Endodermal cell (in vitro differentiated cells): ENCODE data around the gene LCN2. TPM values are rescaled to one million over a fixed set of nuclear protein-coding genes. Genes with fewer than 3 reads are reported as not detected.

Experiments used
- DNase-seq: peaks from one replicate; pipeline ENCODE4 v3.0.0-alpha.2; 2017
- H3K27ac ChIP-seq: 2 replicates; pipeline ENCODE4 v1.5.1; 2013; ENCODE audit warnings: mild to moderate bottlenecking, low read depth, low read length, moderate library complexity
- H3K27me3 ChIP-seq: 2 replicates; pipeline ENCODE4 v1.6.1; 2013; ENCODE audit warnings: mild to moderate bottlenecking, low read length, moderate library complexity; ENCODE audit not compliant: insufficient read depth, control insufficient read depth, poor library complexity, severe bottlenecking
- H3K36me3 ChIP-seq: 2 replicates; pipeline ENCODE4 v1.7.0; 2013; ENCODE audit warnings: mild to moderate bottlenecking, low read length, moderate library complexity; ENCODE audit not compliant: control insufficient read depth, insufficient read depth
- H3K4me1 ChIP-seq: one replicate; pipeline ENCODE4 v1.7.0; 2013; ENCODE audit warnings: low read length; ENCODE audit not compliant: control insufficient read depth, insufficient read depth
- H3K4me3 ChIP-seq: 2 replicates; pipeline ENCODE4 v1.5.1; 2013; ENCODE audit warnings: mild to moderate bottlenecking, low read length, moderate library complexity
- H3K9ac ChIP-seq: 2 replicates; pipeline ENCODE4 v1.6.1; 2013; ENCODE audit warnings: mild to moderate bottlenecking, low read length, moderate library complexity; ENCODE audit not compliant: poor library complexity, severe bottlenecking; ENCODE audit errors: extremely low read depth
- H3K9me3 ChIP-seq: 2 replicates; pipeline ENCODE4 v1.6.1; 2013; ENCODE audit warnings: mild to moderate bottlenecking, low read length, moderate library complexity; ENCODE audit not compliant: control insufficient read depth
- H3K27ac Mint-ChIP-seq: 2 replicates; pipeline ENCODE4 v1.8.0; 2020; ENCODE audit warnings: mixed read lengths
- H3K27me3 Mint-ChIP-seq: 2 replicates; pipeline ENCODE4 v1.8.0; 2021; ENCODE audit warnings: mild to moderate bottlenecking, mixed read lengths; ENCODE audit not compliant: insufficient read depth
- H3K36me3 Mint-ChIP-seq: 2 replicates; pipeline ENCODE4 v1.8.0; 2020; ENCODE audit warnings: low read depth, mixed read lengths
- H3K4me1 Mint-ChIP-seq: 2 replicates; pipeline ENCODE4 v1.8.0; 2020; ENCODE audit warnings: mixed read lengths
- H3K4me3 Mint-ChIP-seq: 2 replicates; pipeline ENCODE4 v1.8.0; 2020; ENCODE audit warnings: mild to moderate bottlenecking, moderate library complexity, mixed read lengths
- H3K9me3 Mint-ChIP-seq: 2 replicates; pipeline ENCODE4 v1.8.0; 2020; ENCODE audit warnings: mild to moderate bottlenecking, mixed read lengths
- WGBS, 2 experiments: methylation state at CpG; one replicate each; pipeline versions ENCODE4 v1.1.5 to v1.1.7; 2013; ENCODE audit warnings: missing lambda C conversion rate in 2 of 2, mixed read lengths in 1 of 2; ENCODE audit not compliant: insufficient coverage in 1 of 2, insufficient read length in 1 of 2; 5-methylcytosine and 5-hydroxymethylcytosine counted together
- long read RNA-seq, 4 experiments: library from polyadenylated mRNA in 2 of 4; library from RNA in 1 of 4; library from capped mRNA in 1 of 4; stranded (forward) in 3 of 4; unstranded in 1 of 4; transcript quantifications; one replicate each; pipeline ENCODE4 v2.0.0, GENCODE V29; 2020 to 2021; ENCODE audit warnings: inconsistent platforms in 1 of 4
- polyA plus RNA-seq, 2 experiments: library from polyadenylated mRNA; stranded (reverse); fragments of 50-300 nt; gene quantifications; one replicate each; pipeline ENCODE4 v1.2.3, GENCODE V29; 2013
- total RNA-seq, 2 donors: library from RNA; stranded (reverse); fragmentation: NEBNext Ultra II Directional in 1 of 2; extraction: Animal tissue kit (Norgen Biotek cat#: 25700) in 1 of 2; gene quantifications; 2 replicates in 1 of 2; 3 replicates in 1 of 2; pipeline ENCODE4 v1.2.1, GENCODE V29; 2021
- TF ChIP-seq, protein P1 (sequence below): fragments of 200-600 bp; sonication (generic); conservative IDR thresholded peaks from 2 replicates; pipeline ENCODE4 v1.5.0; 2021; ENCODE audit warnings: antibody characterized with exemption, mild to moderate bottlenecking

LCN2 gene
- not detected for total RNA-seq
- polyA plus RNA-seq (2013, experiment 1 of 2), result not detected
- polyA plus RNA-seq (2013, experiment 2 of 2), result not detected
- long read RNA-seq, experiment 1, result 0 reads
- long read RNA-seq, experiment 2, result 0 reads
- long read RNA-seq, experiment 3, result 0 reads
- long read RNA-seq, experiment 4, result 0 reads

DNA sequence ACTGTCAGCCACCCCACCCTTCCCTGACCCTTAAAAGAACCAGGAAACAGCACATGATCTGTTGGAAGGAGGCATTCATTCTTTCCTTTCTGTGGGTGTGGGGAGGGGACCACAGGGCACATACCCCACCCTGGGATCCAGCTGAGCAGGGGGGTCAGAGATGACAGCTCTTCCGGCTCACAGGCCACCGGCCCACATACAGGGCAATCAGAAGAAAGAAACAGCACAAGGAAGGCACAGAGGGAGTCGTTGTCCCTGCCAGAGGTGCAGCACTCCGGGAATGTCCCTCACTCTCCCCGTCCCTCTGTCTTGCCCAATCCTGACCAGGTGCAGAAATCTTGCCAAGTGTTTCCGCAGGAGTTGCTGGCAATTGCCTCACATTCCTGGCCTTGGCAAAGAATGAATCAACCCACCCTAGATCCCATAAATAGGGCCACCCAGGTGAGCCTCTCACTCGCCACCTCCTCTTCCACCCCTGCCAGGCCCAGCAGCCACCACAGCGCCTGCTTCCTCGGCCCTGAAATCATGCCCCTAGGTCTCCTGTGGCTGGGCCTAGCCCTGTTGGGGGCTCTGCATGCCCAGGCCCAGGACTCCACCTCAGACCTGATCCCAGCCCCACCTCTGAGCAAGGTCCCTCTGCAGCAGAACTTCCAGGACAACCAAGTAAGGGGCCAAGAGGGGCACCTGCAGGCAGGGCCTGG, at the start of gene LCN2:
Gene LCN2, plus strand, starts transcription at position 453 of the 701 bp plus-strand sequence. Its CDS starts 73 bp downstream, at position 526.
- no peaks in the 10 kb centered on the region for H3K27me3 ChIP-seq
- peak; percentile 41 for DNase-seq
- Mint-ChIP-seq H3K27me3 (peaks cover 7% of the 10 kb centered on the region), H3K9me3 (no peaks in the 10 kb centered on the region), H3K27ac (peak within 1 kb of the TSS; percentile 30), H3K4me3 (no peak within 1 kb of the TSS), H3K36me3 (no peaks in the 10 kb centered on the region), H3K4me1 (peaks cover 3% of the 10 kb centered on the region)
- H3K4me1 ChIP-seq, result no peaks in the 10 kb centered on the region
- H3K36me3 ChIP-seq, result no peaks in the 10 kb centered on the region
- no peaks in the 10 kb centered on the region for H3K9me3 ChIP-seq
- no peak within 1 kb of the TSS for H3K4me3 ChIP-seq
- 69 to 89% methylated on average over 5 to 9 of the region's 9 CpGs for WGBS, 2 experiments
- TF ChIP-seq, protein P1, sequence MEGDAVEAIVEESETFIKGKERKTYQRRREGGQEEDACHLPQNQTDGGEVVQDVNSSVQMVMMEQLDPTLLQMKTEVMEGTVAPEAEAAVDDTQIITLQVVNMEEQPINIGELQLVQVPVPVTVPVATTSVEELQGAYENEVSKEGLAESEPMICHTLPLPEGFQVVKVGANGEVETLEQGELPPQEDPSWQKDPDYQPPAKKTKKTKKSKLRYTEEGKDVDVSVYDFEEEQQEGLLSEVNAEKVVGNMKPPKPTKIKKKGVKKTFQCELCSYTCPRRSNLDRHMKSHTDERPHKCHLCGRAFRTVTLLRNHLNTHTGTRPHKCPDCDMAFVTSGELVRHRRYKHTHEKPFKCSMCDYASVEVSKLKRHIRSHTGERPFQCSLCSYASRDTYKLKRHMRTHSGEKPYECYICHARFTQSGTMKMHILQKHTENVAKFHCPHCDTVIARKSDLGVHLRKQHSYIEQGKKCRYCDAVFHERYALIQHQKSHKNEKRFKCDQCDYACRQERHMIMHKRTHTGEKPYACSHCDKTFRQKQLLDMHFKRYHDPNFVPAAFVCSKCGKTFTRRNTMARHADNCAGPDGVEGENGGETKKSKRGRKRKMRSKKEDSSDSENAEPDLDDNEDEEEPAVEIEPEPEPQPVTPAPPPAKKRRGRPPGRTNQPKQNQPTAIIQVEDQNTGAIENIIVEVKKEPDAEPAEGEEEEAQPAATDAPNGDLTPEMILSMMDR, result no peak
- H3K27ac ChIP-seq, result no peak within 1 kb of the TSS
- no peak within 1 kb of the TSS for H3K9ac ChIP-seq

DNA sequence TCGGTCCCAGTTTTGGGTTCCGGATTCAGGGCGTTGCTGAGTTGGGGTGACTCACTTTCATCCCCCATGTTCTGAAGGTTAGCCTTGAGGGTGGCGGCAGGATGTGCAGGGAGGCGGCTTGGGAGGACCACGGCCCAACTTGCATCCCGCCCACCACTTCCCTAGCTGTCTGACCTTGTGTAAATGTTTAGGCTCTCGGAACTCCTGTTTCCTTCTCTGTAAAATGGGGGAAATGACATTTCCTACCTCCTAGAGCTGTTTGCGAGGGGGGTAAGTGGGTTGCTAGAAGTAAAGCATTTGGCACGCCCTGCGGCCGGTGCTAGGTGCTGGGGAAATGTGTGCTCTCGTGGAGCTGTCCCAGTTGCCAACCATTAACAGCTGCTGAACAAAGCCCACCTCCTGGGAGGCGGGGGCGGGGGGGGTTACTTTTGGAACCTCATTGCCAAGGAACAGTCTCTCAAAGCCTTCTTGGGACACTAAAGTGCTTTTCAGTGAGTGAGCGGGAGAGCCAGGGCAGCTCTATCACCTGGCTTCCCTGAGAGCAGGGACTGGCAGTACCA, 49.2 kb upstream of the LCN2 start:
- no peak overlapping the region for H3K27ac ChIP-seq
- no peak overlapping the region for H3K9ac ChIP-seq
- WGBS, 2 experiments, result 92 to 93% methylated on average over 12 to 16 of the region's 16 CpGs
- no peak overlapping the region for H3K4me3 ChIP-seq
- H3K9me3 Mint-ChIP-seq, result no peaks in the 10 kb centered on the region
- H3K36me3 ChIP-seq, result peaks cover 39% of the 10 kb centered on the region
- TF ChIP-seq, protein P1, result no peak
- peaks cover 19% of the 10 kb centered on the region for H3K4me1 Mint-ChIP-seq
- no peaks in the 10 kb centered on the region for H3K27me3 Mint-ChIP-seq
- H3K36me3 Mint-ChIP-seq, result peaks cover 31% of the 10 kb centered on the region
- H3K4me3 Mint-ChIP-seq, result peak overlapping the region; percentile 68
- no peak for DNase-seq
- no peaks in the 10 kb centered on the region for H3K27me3 ChIP-seq
- H3K9me3 ChIP-seq, result no peaks in the 10 kb centered on the region
- H3K27ac Mint-ChIP-seq, result peak overlapping the region; percentile 100
- H3K4me1 ChIP-seq, result peaks cover 26% of the 10 kb centered on the region

DNA sequence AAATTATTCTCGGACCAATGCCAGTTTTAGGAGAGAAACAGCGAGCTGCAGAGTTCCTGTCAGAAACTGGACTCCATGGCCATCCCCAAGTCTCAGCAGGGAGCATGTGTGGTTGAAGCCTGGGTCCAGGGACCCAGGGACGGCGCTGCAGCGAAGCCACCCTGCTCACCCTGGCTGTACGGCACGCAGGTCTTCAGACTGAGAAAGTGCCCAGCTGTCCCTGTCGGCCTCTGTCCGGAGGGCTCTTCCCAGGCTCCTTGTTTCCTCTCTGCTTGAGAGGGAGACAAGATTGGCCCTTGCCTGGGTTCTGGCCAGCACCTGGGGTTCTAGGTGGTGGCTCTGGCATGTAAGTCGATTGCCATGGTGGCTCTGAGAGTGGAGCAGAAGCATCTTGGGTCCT, 48.7 kb upstream of the LCN2 start:
- Mint-ChIP-seq H3K27ac (peak overlapping the region; percentile 31), H3K36me3 (peaks cover 31% of the 10 kb centered on the region), H3K9me3 (no peaks in the 10 kb centered on the region), H3K4me3 (no peak overlapping the region), H3K4me1 (peaks cover 19% of the 10 kb centered on the region), H3K27me3 (no peaks in the 10 kb centered on the region)
- Histone ChIP-seq H3K4me1 (peaks cover 26% of the 10 kb centered on the region), H3K4me3 (no peak overlapping the region), H3K27me3 (no peaks in the 10 kb centered on the region), H3K9ac (no peak overlapping the region), H3K27ac (no peak overlapping the region), H3K36me3 (peaks cover 43% of the 10 kb centered on the region), H3K9me3 (no peaks in the 10 kb centered on the region)
- DNase-seq, result no peak
- TF ChIP-seq, protein P1, result no peak
- 95% methylated on average over 10 of the region's 10 CpGs for WGBS, 2 experiments
